Neural cell (in vitro differentiated cells): Measurements from ENCODE around the gene GRIN1. TPM values are rescaled to one million over a fixed set of nuclear protein-coding genes. Genes with fewer than 3 reads are reported as not detected.

Experiments
- H2AFZ ChIP-seq: fragments of 200-600, 300-800 bp; sonication (generic), shearing (Covaris generic); 2 replicates; pipeline ENCODE4 v1.6.0; 2014; ENCODE audit warnings: low read depth, mild to moderate bottlenecking, antibody characterized with exemption, low read length, moderate library complexity
- H3F3A ChIP-seq: fragments of 200-600 bp; shearing (Covaris generic); 2 replicates; pipeline ENCODE4 v1.6.1; 2016; ENCODE audit warnings: mild to moderate bottlenecking, moderate library complexity, mixed read lengths, antibody characterized with exemption, low read length; ENCODE audit not compliant: insufficient read depth, poor library complexity, severe bottlenecking
- H3K27ac ChIP-seq: fragments of 200-600, 300-800 bp; sonication (generic), shearing (Covaris generic); 2 replicates; pipeline ENCODE4 v1.5.1; 2014; ENCODE audit warnings: mild to moderate bottlenecking, low read length, moderate library complexity
- H3K27me3 ChIP-seq: fragments of 300-800, 200-600 bp; sonication (generic), shearing (Covaris generic); 2 replicates; pipeline ENCODE4 v1.6.0; 2014; ENCODE audit warnings: mild to moderate bottlenecking, low read depth, low read length, moderate library complexity; ENCODE audit not compliant: insufficient read depth
- H3K36me3 ChIP-seq: fragments of 300-800, 200-600 bp; sonication (generic), shearing (Covaris generic); 2 replicates; pipeline ENCODE4 v1.5.1; 2014; ENCODE audit warnings: mild to moderate bottlenecking, antibody characterized with exemption, low read length, moderate library complexity; ENCODE audit not compliant: insufficient read depth
- H3K4me2 ChIP-seq: fragments of 300-800, 200-600 bp; sonication (generic), shearing (Covaris generic); 2 replicates; pipeline ENCODE4 v1.6.0; 2014; ENCODE audit warnings: mild to moderate bottlenecking, low read length
- H3K4me3 ChIP-seq: fragments of 300-800, 200-600 bp; sonication (generic), shearing (Covaris generic); 2 replicates; pipeline ENCODE4 v1.5.1; 2014; ENCODE audit warnings: mild to moderate bottlenecking, low read length, moderate library complexity
- H3K79me2 ChIP-seq: fragments of 200-600 bp; shearing (Covaris generic); replicated peaks from 2 replicates; pipeline ENCODE4 v1.6.0; 2014; ENCODE audit warnings: mild to moderate bottlenecking, low read length, moderate library complexity; ENCODE audit not compliant: insufficient read depth
- H3K9ac ChIP-seq: fragments of 300-800, 200-600 bp; sonication (generic), shearing (Covaris generic); 2 replicates; pipeline ENCODE4 v1.6.1; 2016; ENCODE audit warnings: mild to moderate bottlenecking, low read length, mixed read lengths
- H3K9me2 ChIP-seq: fragments of 200-600 bp; shearing (Covaris generic); 2 replicates; pipeline ENCODE4 v1.6.1; 2016; ENCODE audit warnings: mild to moderate bottlenecking, low read length, mixed read lengths; ENCODE audit not compliant: insufficient read depth
- H3K9me3 ChIP-seq: fragments of 200-600, 300-800 bp; sonication (generic), shearing (Covaris generic); 2 replicates; pipeline ENCODE4 v1.6.1; 2016; ENCODE audit warnings: mild to moderate bottlenecking, mixed run types, low read length, moderate library complexity, mixed read lengths
- H4K20me1 ChIP-seq: fragments of 200-600 bp; shearing (Covaris generic); 2 replicates; pipeline ENCODE4 v1.6.1; 2016; ENCODE audit warnings: mild to moderate bottlenecking, mixed run types; ENCODE audit not compliant: insufficient read depth
- EP300 ChIP-seq: fragments of 450-650 bp; conservative IDR thresholded peaks from 2 replicates; pipeline ENCODE4 v1.6.1; 2014; ENCODE audit warnings: antibody characterized with exemption, mild to moderate bottlenecking, moderate library complexity; ENCODE audit not compliant: poor library complexity, severe bottlenecking
- EZH2 ChIP-seq: fragments of 200-600, 300-800 bp; shearing (Covaris generic), sonication (generic); IDR thresholded peaks from 2 replicates; pipeline ENCODE4 v1.6.1; 2014; ENCODE audit warnings: antibody characterized with exemption, low read length, borderline replicate concordance, mild to moderate bottlenecking; ENCODE audit not compliant: insufficient read depth, poor library complexity, severe bottlenecking
- MXI1 ChIP-seq: fragments of 450-650 bp; conservative IDR thresholded peaks from 2 replicates; pipeline ENCODE4 v1.6.1; 2014; ENCODE audit warnings: antibody characterized with exemption, mild to moderate bottlenecking; ENCODE audit not compliant: poor library complexity, severe bottlenecking
- POLR2AphosphoS5 ChIP-seq: IDR thresholded peaks from 2 replicates; pipeline ENCODE4 v1.6.1; 2012
- RAD21 ChIP-seq: fragments of 450-650 bp; conservative IDR thresholded peaks from 2 replicates; pipeline ENCODE4 v1.6.1; 2014; ENCODE audit warnings: antibody characterized with exemption, mild to moderate bottlenecking, moderate library complexity
- SMC3 ChIP-seq: fragments of 450-650 bp; conservative IDR thresholded peaks from 2 replicates; pipeline ENCODE4 v1.6.1; 2014; ENCODE audit warnings: antibody characterized with exemption, mild to moderate bottlenecking, moderate library complexity; ENCODE audit not compliant: poor library complexity
- TAF1 ChIP-seq: IDR thresholded peaks from 2 replicates; pipeline ENCODE4 v1.6.1; 2012; ENCODE audit warnings: low read depth
- polyA plus RNA-seq: library from polyadenylated mRNA; depleted of rRNA; stranded (reverse); fragments of >200 nt; gene quantifications from 2 replicates; pipeline ENCODE4 v1.2.3, GENCODE V29; 2014
- TF ChIP-seq, protein P1 (sequence below): IDR thresholded peaks from 2 replicates; pipeline ENCODE4 v1.6.1; 2012; ENCODE audit warnings: borderline replicate concordance
- TF ChIP-seq, protein P2 (sequence below): fragments of 450-650 bp; IDR thresholded peaks from 2 replicates; pipeline ENCODE4 v1.5.1; 2014; ENCODE audit warnings: antibody characterized with exemption, mild to moderate bottlenecking, moderate library complexity; ENCODE audit not compliant: poor library complexity, severe bottlenecking

GRIN1 gene
- polyA plus RNA-seq, 1 donor from 2014 or later, result 0.58 TPM

DNA sequence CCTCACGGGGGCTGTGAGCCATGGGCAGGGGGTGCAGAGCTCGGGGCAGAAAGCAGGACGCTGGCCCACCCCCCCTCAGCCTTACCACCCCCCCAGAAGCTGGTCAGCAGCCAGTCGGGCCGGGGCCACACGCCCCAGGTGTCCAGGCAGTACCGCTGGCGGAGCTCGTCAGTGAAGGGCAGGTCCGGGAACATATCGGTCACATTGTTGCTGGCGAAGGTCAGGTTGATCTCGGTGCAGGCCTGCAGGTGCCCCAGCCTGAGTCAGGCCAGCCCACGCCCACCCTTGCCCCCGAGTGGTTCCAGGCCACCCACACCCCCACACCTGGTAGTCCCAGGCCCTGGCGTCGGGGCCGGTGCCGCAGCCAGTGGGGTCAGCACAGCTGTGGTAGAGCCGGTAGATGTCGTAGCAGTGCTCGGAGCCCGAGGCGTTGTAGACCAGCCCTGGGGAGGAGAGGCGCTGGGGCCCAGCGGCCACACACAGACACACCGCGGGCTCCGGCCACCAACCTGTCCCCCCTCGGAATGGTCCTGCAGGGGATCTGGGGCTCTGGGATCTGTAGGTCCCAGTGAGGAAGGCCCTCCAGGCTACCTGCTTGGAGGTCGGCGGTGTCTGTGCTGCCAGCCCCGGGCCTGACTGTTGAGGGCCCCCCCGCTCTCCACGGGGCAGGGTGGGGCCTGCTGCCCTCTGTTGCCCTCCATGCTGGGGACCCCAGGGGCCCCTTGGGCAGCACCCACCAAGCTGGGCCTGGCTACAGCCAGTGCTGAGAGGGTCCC, 27.0 kb upstream of the GRIN1 start:
- H3K4me3 ChIP-seq, result no peak overlapping the region
- no peak for TF ChIP-seq EP300
- TF ChIP-seq, protein P1, sequence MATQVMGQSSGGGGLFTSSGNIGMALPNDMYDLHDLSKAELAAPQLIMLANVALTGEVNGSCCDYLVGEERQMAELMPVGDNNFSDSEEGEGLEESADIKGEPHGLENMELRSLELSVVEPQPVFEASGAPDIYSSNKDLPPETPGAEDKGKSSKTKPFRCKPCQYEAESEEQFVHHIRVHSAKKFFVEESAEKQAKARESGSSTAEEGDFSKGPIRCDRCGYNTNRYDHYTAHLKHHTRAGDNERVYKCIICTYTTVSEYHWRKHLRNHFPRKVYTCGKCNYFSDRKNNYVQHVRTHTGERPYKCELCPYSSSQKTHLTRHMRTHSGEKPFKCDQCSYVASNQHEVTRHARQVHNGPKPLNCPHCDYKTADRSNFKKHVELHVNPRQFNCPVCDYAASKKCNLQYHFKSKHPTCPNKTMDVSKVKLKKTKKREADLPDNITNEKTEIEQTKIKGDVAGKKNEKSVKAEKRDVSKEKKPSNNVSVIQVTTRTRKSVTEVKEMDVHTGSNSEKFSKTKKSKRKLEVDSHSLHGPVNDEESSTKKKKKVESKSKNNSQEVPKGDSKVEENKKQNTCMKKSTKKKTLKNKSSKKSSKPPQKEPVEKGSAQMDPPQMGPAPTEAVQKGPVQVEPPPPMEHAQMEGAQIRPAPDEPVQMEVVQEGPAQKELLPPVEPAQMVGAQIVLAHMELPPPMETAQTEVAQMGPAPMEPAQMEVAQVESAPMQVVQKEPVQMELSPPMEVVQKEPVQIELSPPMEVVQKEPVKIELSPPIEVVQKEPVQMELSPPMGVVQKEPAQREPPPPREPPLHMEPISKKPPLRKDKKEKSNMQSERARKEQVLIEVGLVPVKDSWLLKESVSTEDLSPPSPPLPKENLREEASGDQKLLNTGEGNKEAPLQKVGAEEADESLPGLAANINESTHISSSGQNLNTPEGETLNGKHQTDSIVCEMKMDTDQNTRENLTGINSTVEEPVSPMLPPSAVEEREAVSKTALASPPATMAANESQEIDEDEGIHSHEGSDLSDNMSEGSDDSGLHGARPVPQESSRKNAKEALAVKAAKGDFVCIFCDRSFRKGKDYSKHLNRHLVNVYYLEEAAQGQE, result no peak
- TF ChIP-seq, protein P2, sequence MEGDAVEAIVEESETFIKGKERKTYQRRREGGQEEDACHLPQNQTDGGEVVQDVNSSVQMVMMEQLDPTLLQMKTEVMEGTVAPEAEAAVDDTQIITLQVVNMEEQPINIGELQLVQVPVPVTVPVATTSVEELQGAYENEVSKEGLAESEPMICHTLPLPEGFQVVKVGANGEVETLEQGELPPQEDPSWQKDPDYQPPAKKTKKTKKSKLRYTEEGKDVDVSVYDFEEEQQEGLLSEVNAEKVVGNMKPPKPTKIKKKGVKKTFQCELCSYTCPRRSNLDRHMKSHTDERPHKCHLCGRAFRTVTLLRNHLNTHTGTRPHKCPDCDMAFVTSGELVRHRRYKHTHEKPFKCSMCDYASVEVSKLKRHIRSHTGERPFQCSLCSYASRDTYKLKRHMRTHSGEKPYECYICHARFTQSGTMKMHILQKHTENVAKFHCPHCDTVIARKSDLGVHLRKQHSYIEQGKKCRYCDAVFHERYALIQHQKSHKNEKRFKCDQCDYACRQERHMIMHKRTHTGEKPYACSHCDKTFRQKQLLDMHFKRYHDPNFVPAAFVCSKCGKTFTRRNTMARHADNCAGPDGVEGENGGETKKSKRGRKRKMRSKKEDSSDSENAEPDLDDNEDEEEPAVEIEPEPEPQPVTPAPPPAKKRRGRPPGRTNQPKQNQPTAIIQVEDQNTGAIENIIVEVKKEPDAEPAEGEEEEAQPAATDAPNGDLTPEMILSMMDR, result no peak
- no peak for TF ChIP-seq POLR2AphosphoS5
- no peak for TF ChIP-seq EZH2
- TF ChIP-seq MXI1, result no peak
- no peak for TF ChIP-seq SMC3
- TF ChIP-seq RAD21, result no peak
- TF ChIP-seq TAF1, result no peak
- no peaks in the 10 kb centered on the region for H3K36me3 ChIP-seq

DNA sequence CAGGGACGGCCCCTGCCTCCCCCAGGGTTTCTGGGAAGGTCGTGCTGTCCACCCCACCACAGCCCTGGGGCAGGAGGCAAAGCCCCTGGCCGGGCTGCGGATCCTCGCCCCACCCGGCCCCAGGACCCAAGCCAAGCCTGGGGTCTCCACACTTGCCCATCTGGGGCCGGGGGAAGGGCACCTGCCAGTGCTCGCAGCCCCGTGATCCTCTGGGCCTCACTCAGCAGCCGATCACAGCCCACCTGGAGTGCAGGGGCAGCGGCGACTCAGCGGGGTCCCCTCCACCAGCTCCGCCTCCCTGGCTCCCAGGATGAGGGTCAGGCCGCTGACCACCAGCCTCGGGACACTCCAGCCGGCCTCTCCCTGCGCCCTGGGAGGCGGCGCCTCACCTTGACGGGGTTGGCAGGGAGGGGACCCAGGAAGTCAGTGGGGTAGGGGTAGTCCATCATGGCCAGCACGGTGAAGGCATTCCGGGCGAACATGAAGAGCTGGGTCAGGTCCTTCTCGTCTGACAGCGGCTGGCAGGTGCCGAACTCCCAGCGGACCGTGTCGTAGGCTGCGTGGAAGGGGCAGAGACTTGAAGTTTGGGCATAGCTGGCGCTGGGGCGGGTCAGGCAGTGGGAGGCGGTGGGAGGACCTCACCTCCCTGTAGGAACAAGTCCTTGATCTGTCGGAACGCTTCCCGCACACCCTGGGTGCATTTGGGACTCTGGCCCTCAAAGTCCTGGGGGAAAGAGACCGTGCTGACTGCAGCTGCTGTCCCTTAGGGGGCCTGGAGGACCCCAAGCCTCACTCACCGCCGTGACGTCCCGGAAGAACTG, 26.2 kb upstream of the GRIN1 start:
- no peak overlapping the region for H3K9ac ChIP-seq
- no peaks in the 10 kb centered on the region for H3K36me3 ChIP-seq
- H2AFZ ChIP-seq, result no peak overlapping the region
- peaks cover 10% of the 10 kb centered on the region for H3K27me3 ChIP-seq
- H3F3A ChIP-seq, result no peaks in the 10 kb centered on the region
- H3K79me2 ChIP-seq, result no peaks in the 10 kb centered on the region
- H3K9me3 ChIP-seq, result no peaks in the 10 kb centered on the region
- H3K4me3 ChIP-seq, result no peak overlapping the region
- no peak overlapping the region for H3K4me2 ChIP-seq
- H4K20me1 ChIP-seq, result no peaks in the 10 kb centered on the region
- no peak overlapping the region for H3K27ac ChIP-seq
- TF ChIP-seq POLR2AphosphoS5 (no peak), EZH2 (no peak), MXI1 (no peak), RAD21 (no peak), EP300 (no peak), TAF1 (no peak), SMC3 (no peak)
- TF ChIP-seq, protein P2, result no peak
- TF ChIP-seq, protein P1, result no peak
- no peaks in the 10 kb centered on the region for H3K9me2 ChIP-seq

More for the DNA sequence above, 27.0 kb upstream of the GRIN1 start:
- H3K4me2 ChIP-seq, result no peak overlapping the region
- no peaks in the 10 kb centered on the region for H3K9me3 ChIP-seq
- H3K9ac ChIP-seq, result no peak overlapping the region
- no peaks in the 10 kb centered on the region for H3K79me2 ChIP-seq
- H3K9me2 ChIP-seq, result no peaks in the 10 kb centered on the region
- no peak overlapping the region for H2AFZ ChIP-seq
- peaks cover 10% of the 10 kb centered on the region for H3K27me3 ChIP-seq
- no peak overlapping the region for H3K27ac ChIP-seq
- H4K20me1 ChIP-seq, result no peaks in the 10 kb centered on the region
- H3F3A ChIP-seq, result no peaks in the 10 kb centered on the region
